Measurements from ENCODE around the gene ECSIT.
A peak's percentile ranks its signal among the peaks of the same experiment; 100 is the strongest.
"Not testable (repeated sequence)": the region's sequence is repeated elsewhere in the genome, so short reads cannot be mapped to it uniquely, and the experiment has no call there.

ECSIT gene

GRCh38 chr19:11482384-11483050 lies 46.4 kb downstream of the ECSIT start:
- intact Hi-C loops (cut with DNase I), result loop anchor here (5.0 to 10.0 kb wide), 3 partner anchors 35 to 188 kb away; partner anchors contain the start of genes SWSAP1 and TSPAN16

GRCh38 chr19:11481534-11482383 lies 47.2 kb downstream of the ECSIT start:
- intact Hi-C loops (cut with DNase I), result loop anchor here (5.0 to 10.0 kb wide), 3 partner anchors 34 to 187 kb away; partner anchors contain the start of genes SWSAP1 and TSPAN16
- peak; percentile 94 to 99 (median 98) for DNase-seq

More at GRCh38 chr19:11482384-11483050, 46.4 kb downstream of the ECSIT start:
- peak; percentile 75 to 96 (median 91) for DNase-seq

- peak; percentile 51 to 93 (median 84) for DNase-seq
- intact Hi-C loops (cut with DNase I), result loop anchor here (5.0 to 10.0 kb wide), 3 partner anchors 34 to 186 kb away; partner anchors contain the start of genes SWSAP1 and TSPAN16
Observed at GRCh38 chr19:11480715-11481533, 48.0 kb downstream of the ECSIT start, which contains the start of gene ELAVL3. ELAVL3 (minus strand) TSS chr19:11481046; CDS start chr19:11480608, 438 bp downstream.

- intact Hi-C loops (cut with DNase I), result loop anchor here (5.0 to 10.0 kb wide), 3 partner anchors 33 to 185 kb away; partner anchors contain the start of genes SWSAP1 and TSPAN16
- peak in 39 of 42 donors; percentile 10 to 76 (median 49) for DNase-seq
Observed at GRCh38 chr19:11479898-11480714, 48.8 kb downstream of the ECSIT start.

- DNase-seq, result peak; percentile 54 to 91 (median 79)
- intact Hi-C loops (cut with DNase I), result no loop called here
Observed at GRCh38 chr19:11479090-11479897, 49.6 kb downstream of the ECSIT start.

- intact Hi-C loops (cut with DNase I), result no loop called here
- peak in 35 of 42 donors; percentile 15 to 80 (median 57) for DNase-seq
Observed at GRCh38 chr19:11478167-11479089, 50.5 kb downstream of the ECSIT start.

GRCh38 chr19:11475861-11476260 lies 53.1 kb downstream of the ECSIT start:
- DNase-seq, result no peak
- intact Hi-C loops (cut with DNase I), result no loop called here

GRCh38 chr19:11475343-11475742 lies 53.6 kb downstream of the ECSIT start:
- DNase-seq; intact Hi-C loops (cut with DNase I): not testable (repeated sequence)

- DNase-seq, result no peak
- intact Hi-C loops (cut with DNase I), result no loop called here
Observed at GRCh38 chr19:11473725-11474124, 55.2 kb downstream of the ECSIT start.

- intact Hi-C loops (cut with DNase I), result not testable (repeated sequence)
- DNase-seq, result peak in 5 of 42 donors; percentile 28 to 45 (median 29)
Observed at GRCh38 chr19:11468266-11468845, 60.6 kb downstream of the ECSIT start.

- intact Hi-C loops (cut with DNase I), result no loop called here
- DNase-seq, result no peak
Observed at GRCh38 chr19:11465600-11465999, 63.3 kb downstream of the ECSIT start.

GRCh38 chr19:11464333-11465265 lies 64.3 kb downstream of the ECSIT start:
- intact Hi-C loops (cut with DNase I), result no loop called here
- no peak for DNase-seq

- peak in 4 of 42 donors; percentile 16 to 38 (median 32) for DNase-seq
- intact Hi-C loops (cut with DNase I), result no loop called here
Observed at GRCh38 chr19:11463391-11463790, 65.5 kb downstream of the ECSIT start.

- intact Hi-C loops (cut with DNase I), result no loop called here
- no peak for DNase-seq
Observed at GRCh38 chr19:11461453-11461852, 67.5 kb downstream of the ECSIT start.

GRCh38 chr19:11460207-11460606 lies 68.7 kb downstream of the ECSIT start:
- intact Hi-C loops (cut with DNase I), result no loop called here
- no peak for DNase-seq

Measured in head of caudate nucleus (tissue), 42 donors.